ENCODE measurements around the gene THRB. TPM values are rescaled to one million over a fixed set of nuclear protein-coding genes. Genes with fewer than 3 reads are reported as not detected.

The THRB gene
- total RNA-seq, 1 donor from 2014 or later, result 32.8 TPM

- peaks cover 36% of the 10 kb centered on the region for H3K4me1 ChIP-seq
- no peaks in the 10 kb centered on the region for H3K27me3 ChIP-seq (ENCODE audit: low read depth)
- H3K27ac ChIP-seq (replicated peaks), result no peak overlapping the region
- no peaks in the 10 kb centered on the region for H3K36me3 ChIP-seq
- DNase-seq, result no peak
- intact Hi-C loops (cut with micrococcal nuclease), result no loop called here
- no peaks in the 10 kb centered on the region for H3K9me3 ChIP-seq (replicated peaks)
- no peak overlapping the region for H3K4me3 ChIP-seq
- no peak for TF ChIP-seq CTCF (IDR thresholded peaks at IDR 0.05; ENCODE audit: borderline replicate concordance)
Observed at GRCh38 chr3:24474862-24475261, 19.8 kb downstream of the THRB start.

- TF ChIP-seq CTCF (IDR thresholded peaks at IDR 0.05; ENCODE audit: borderline replicate concordance), result no peak
- DNase-seq, result no peak
- H3K9me3 ChIP-seq (replicated peaks), result peaks cover 8% of the 10 kb centered on the region
- no peak overlapping the region for H3K4me3 ChIP-seq
- H3K36me3 ChIP-seq, result peaks cover 4% of the 10 kb centered on the region
- H3K27ac ChIP-seq (replicated peaks), result no peak overlapping the region
- intact Hi-C loops (cut with micrococcal nuclease), result no loop called here
- H3K4me1 ChIP-seq, result peaks cover 31% of the 10 kb centered on the region
- H3K27me3 ChIP-seq (ENCODE audit: low read depth), result no peaks in the 10 kb centered on the region
Observed at GRCh38 chr3:24472358-24472757, 22.3 kb downstream of the THRB start.

- no peak for TF ChIP-seq CTCF (IDR thresholded peaks at IDR 0.05; ENCODE audit: borderline replicate concordance)
- Histone ChIP-seq H3K36me3 (peaks cover 4% of the 10 kb centered on the region), H3K27ac (replicated peaks) (no peak overlapping the region), H3K9me3 (replicated peaks) (peaks cover 10% of the 10 kb centered on the region), H3K4me3 (no peak overlapping the region), H3K27me3 (ENCODE audit: low read depth) (no peaks in the 10 kb centered on the region), H3K4me1 (peaks cover 22% of the 10 kb centered on the region)
- intact Hi-C loops (cut with micrococcal nuclease), result no loop called here
- DNase-seq, result no peak
Observed at GRCh38 chr3:24471486-24471885, 23.2 kb downstream of the THRB start.

GRCh38 chr3:24470277-24470676 is 24.4 kb downstream of the THRB start:
- intact Hi-C loops (cut with micrococcal nuclease), result no loop called here
- Histone ChIP-seq H3K9me3 (replicated peaks) (peaks cover 11% of the 10 kb centered on the region), H3K27me3 (ENCODE audit: low read depth) (no peaks in the 10 kb centered on the region), H3K4me1 (peaks cover 12% of the 10 kb centered on the region), H3K36me3 (peaks cover 4% of the 10 kb centered on the region), H3K27ac (replicated peaks) (no peak overlapping the region), H3K4me3 (no peak overlapping the region)
- TF ChIP-seq CTCF (IDR thresholded peaks at IDR 0.05; ENCODE audit: borderline replicate concordance), result no peak
- no peak for DNase-seq

- intact Hi-C loops (cut with micrococcal nuclease), result no loop called here
- Histone ChIP-seq H3K4me1 (peaks cover 23% of the 10 kb centered on the region), H3K4me3 (no peak overlapping the region), H3K27ac (replicated peaks) (no peak overlapping the region), H3K36me3 (peaks cover 4% of the 10 kb centered on the region), H3K27me3 (ENCODE audit: low read depth) (no peaks in the 10 kb centered on the region), H3K9me3 (replicated peaks) (peaks cover 23% of the 10 kb centered on the region)
- no peak for TF ChIP-seq CTCF (IDR thresholded peaks at IDR 0.05; ENCODE audit: borderline replicate concordance)
- no peak for DNase-seq
Observed at GRCh38 chr3:24464389-24464788, 30.3 kb downstream of the THRB start.

GRCh38 chr3:24462737-24463136 is 31.9 kb downstream of the THRB start:
- Histone ChIP-seq H3K27me3 (ENCODE audit: low read depth) (no peaks in the 10 kb centered on the region), H3K4me3 (no peak overlapping the region), H3K36me3 (peaks cover 3% of the 10 kb centered on the region), H3K9me3 (replicated peaks) (peaks cover 19% of the 10 kb centered on the region), H3K27ac (replicated peaks) (no peak overlapping the region), H3K4me1 (peaks cover 25% of the 10 kb centered on the region)
- DNase-seq, result no peak
- intact Hi-C loops (cut with micrococcal nuclease), result no loop called here
- no peak for TF ChIP-seq CTCF (IDR thresholded peaks at IDR 0.05; ENCODE audit: borderline replicate concordance)
